ENCODE data around the gene ALOX12B. TPM values are rescaled to one million over a fixed set of nuclear protein-coding genes. Genes with fewer than 3 reads are reported as not detected.

ALOX12B gene
- total and polyA plus RNA-seq, 2 donors (not counting 3 experiments of a cell fraction or from before 2014, with no cell fraction given) = not detected

DNA sequence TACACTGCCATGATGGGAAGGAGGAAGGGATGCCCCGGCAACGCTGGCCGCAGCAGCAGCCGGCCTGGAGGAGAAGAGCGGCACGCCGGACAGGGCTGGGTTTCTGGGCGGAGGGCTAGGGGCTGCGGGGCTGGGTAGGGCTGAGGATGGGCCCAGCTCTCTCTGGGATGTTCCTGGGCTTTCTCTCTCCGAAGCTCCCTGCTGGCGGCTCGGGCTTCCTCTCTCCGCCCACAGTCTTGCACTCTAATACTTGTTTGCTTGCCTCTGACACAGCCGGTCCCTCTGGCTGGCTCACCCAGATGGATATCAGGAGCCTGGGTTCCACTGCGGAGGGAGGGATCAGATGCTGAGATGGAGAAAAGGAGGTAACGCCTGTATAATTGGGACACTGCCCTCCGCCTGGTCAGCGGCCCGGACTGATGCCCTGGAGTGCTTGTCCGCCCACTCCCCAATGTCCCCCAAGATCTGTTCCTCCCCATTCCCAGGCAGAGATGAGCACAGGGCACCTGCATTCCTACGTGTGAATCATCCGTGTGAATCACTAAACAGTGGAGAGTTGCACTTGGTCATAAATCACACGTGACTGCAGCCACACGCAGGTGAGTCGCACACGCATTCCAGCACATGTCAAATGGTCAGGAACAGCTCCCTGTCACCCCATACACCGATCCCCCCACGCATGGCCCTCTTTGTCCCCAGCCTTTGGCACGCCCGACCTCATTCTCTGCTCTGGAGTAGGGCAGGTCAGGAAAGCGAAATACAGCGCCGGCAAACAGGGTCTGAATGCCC, 30.7 kb upstream of the ALOX12B start, which contains the start of gene ALOXE3:
TSS of gene ALOXE3 (minus strand) at position 535 of the 789 bp plus-strand sequence. CDS start at position 11, 524 bp downstream.
- CTCF ChIA-PET = interaction anchor here (0.6 to 6.8 kb wide), 15 partner anchors 14 to 336 kb away, joined by 3 to 51 read pairs (median 6); partner anchors contain the start of gene BORCS6
- H3K79me2 ChIP-seq (ENCODE audit: control insufficient read depth, insufficient read depth, low read length) = no peaks in the 10 kb centered on the region
- DNase-seq (ENCODE audit: low read depth, low spot score) = peak; percentile 40
- no peaks in the 10 kb centered on the region for H3K36me3 ChIP-seq (ENCODE audit: control insufficient read depth in 2 of 2, extremely low read depth in 1 of 2, insufficient read depth in 2 of 2, low read length in 2 of 2)
- no peaks in the 10 kb centered on the region for H3K9me1 ChIP-seq (replicated peaks; ENCODE audit: control insufficient read depth, extremely low read depth, insufficient read depth, low read length)
- H3K27me3 ChIP-seq (ENCODE audit: control insufficient read depth in 2 of 2, insufficient read depth in 2 of 2, low read length in 2 of 2) = peaks cover 30% of the 10 kb centered on the region in 2 experiments
- H3K9me3 ChIP-seq (replicated peaks; ENCODE audit: control insufficient read depth, insufficient read depth, low read length) = no peaks in the 10 kb centered on the region
- dilution Hi-C loops (cut with MboI; ENCODE audit: extremely low pct_ligation_motif_present, low sequenced_read_pairs) = no loop called here
- BruUV-seq (replicated peaks) = no TSS peak
- FAIRE-seq = no peak
- peak within 1 kb of the TSS; percentile 10 for H3K27ac ChIP-seq (ENCODE audit: insufficient read depth, low read depth, low read length)
- H3K4me1 ChIP-seq (ENCODE audit: control insufficient read depth, extremely low read depth, insufficient read depth, low read length) = peaks cover 23% of the 10 kb centered on the region
- no peak for TF ChIP-seq POLR2AphosphoS5 (IDR thresholded peaks at IDR 0.05; ENCODE audit: insufficient read depth, low read depth, low read length)
- peak; percentile 53 for TF ChIP-seq GATA2 (IDR thresholded peaks at IDR 0.05; ENCODE audit: insufficient read depth, insufficient read length, low read depth, low read length)
- peak; percentile 22 for TF ChIP-seq FOS (IDR thresholded peaks at IDR 0.05; ENCODE audit: borderline replicate concordance, insufficient read depth, low read length)
- TF ChIP-seq, protein P1, sequence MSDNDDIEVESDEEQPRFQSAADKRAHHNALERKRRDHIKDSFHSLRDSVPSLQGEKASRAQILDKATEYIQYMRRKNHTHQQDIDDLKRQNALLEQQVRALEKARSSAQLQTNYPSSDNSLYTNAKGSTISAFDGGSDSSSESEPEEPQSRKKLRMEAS (IDR thresholded peaks at IDR 0.05; ENCODE audit: insufficient read depth, insufficient read length) = peak; percentile 32
- peak within 1 kb of the TSS; percentile 49 to 88 (median 79) for H3K4me3 ChIP-seq (replicated peaks in 1 of 3; ENCODE audit: insufficient read depth in 1 of 3, low read depth in 1 of 3, low read length in 3 of 3)
- peak within 1 kb of the TSS; percentile 8 for H2AFZ ChIP-seq (ENCODE audit: low read depth, low read length)
- H3K9ac ChIP-seq (replicated peaks; ENCODE audit: extremely low read depth, insufficient read depth, low read length) = peak within 1 kb of the TSS; percentile 54
- peak within 1 kb of the TSS; percentile 54 for H3K4me2 ChIP-seq (ENCODE audit: insufficient read depth, low read length)
- intact Hi-C loops (cut with micrococcal nuclease) = loop anchor here (1.0 kb wide), 4 partner anchors 24 to 231 kb away; no protein-coding TSS in a partner anchor
- peaks cover 3% of the 10 kb centered on the region for H4K20me1 ChIP-seq (replicated peaks; ENCODE audit: control insufficient read depth, extremely low read depth, insufficient read depth, low read length)
- POLR2A ChIA-PET = interaction anchor here (1.0 to 2.7 kb wide), 2 partner anchors 55 to 103 kb away, joined by 3 to 16 read pairs; no protein-coding TSS in a partner anchor
